IPS-NIHi11 (cell line): Measurements from ENCODE around the gene S100A13.

ENCODE experiments used
- DNase-seq: peaks from one replicate; pipeline ENCODE4 v3.0.0; 2012; ENCODE audit warnings: mixed read lengths, low spot score

Gene S100A13

GRCh38 chr1:153626477-153626903 lies 815 bp downstream of the S100A13 start:
- DNase-seq, result no peak

- DNase-seq, result no peak
Measured at GRCh38 chr1:153624965-153625611, 2.2 kb downstream of the S100A13 start.

- DNase-seq, result no peak
Measured at GRCh38 chr1:153623101-153623500, 4.2 kb downstream of the S100A13 start.

DNA sequence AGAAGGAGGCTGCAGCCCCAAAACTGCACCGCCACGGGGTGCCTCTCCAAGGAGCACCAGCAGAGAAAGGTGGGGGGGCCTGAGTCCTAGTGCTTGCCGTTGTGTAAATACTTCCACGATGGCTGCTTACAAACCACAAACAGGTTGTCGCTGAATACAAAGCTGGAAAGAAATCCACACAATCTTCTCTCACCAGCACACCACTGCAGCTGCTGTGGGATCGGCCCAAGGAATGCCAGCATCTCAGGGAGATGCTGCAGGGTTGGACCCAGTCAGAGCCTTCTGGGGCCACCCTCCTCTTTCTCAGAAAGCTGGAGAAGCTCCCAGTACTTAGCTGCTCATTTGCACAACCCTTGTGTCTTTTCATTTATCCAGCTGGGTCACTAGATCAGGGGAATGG lies 8.1 kb downstream of the S100A13 start:
- no peak for DNase-seq

GRCh38 chr1:153617663-153618062 lies 9.6 kb downstream of the S100A13 start:
- DNase-seq, result peak; percentile 80

DNA sequence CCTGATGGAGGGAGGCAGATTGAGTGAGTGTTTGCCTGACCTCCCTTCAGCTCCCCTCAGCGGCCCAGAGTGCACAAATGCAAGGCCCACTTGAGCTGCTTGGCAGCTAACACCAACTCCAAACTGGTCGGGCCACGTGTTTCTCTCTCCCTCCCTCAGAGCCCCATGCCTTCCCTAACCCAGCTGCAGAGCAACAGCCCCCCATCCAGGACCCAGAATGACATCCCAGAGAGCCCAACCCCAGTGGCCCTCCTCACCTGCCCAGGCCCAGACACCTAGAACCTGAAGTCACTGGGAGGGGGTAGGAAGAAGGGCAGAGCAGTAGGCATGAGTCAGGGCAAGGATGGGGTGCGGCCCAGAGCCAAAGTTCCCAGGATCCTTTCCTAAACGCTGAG lies 10.4 kb downstream of the S100A13 start:
- DNase-seq, result no peak

DNA sequence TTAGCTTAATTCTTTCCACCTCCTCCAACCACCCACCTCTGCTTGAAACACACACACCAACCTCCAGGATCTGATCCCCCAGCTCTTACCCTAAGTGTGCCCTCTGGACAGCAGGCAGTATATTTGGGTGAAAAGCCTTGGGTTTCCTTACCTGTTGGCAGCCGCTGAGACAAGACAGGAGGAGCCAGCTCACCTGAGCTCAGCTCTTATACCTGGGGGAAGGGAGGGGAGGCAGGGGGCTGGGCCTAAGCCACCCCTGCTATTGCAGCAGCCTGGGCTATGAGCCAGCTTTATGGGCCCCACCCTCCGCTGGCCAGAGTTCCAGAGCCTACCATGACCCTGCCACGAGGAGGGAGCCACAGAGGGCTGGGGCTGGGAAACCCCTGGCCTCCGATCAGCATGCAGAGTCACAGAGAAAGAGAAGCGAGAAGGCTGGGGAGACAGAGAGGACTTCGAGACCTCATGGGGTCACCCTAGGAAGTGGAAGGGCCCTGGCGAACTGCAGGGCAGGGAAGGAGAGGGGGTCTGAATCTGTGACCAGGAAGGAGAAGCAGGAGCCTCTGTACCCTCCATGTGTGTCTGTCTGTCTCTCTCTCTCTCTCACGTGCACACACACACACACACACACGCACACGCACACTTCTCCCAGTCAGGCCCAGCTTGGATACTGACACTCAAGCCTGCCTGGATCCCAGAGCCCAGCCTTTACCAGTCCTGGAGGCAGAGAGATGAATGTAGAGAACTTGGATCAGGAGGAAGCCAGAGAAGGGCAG lies 11.0 kb downstream of the S100A13 start, which contains the start of gene S100A14:
S100A14 (minus strand) TSS at position 182 of the 773 bp plus-strand sequence. CDS start 467 bp downstream, outside the sequence.
- peak; percentile 42 for DNase-seq

DNA sequence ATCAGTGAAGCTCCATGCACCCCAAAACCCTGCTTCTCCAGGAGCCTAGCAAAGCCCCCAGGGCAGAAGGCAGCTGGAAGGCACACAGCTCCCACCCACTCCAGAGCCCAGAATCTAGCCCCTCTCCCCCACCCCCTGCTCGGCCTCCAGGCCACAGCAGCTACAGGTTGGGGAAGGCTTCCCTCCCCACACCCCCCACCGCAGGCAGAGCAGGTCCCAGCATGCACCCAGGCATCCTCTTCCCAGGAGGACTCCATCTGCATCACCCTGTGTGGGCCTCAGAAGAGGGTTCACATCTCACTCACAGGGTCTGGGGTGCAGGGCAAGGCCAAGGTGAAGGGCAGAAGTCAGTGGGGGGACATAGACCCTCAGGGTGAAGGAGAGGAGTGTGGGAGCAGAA lies 11.9 kb downstream of the S100A13 start:
- DNase-seq, result no peak

- DNase-seq, result no peak
Measured at GRCh38 chr1:153614906-153615305, 12.4 kb downstream of the S100A13 start.

DNA sequence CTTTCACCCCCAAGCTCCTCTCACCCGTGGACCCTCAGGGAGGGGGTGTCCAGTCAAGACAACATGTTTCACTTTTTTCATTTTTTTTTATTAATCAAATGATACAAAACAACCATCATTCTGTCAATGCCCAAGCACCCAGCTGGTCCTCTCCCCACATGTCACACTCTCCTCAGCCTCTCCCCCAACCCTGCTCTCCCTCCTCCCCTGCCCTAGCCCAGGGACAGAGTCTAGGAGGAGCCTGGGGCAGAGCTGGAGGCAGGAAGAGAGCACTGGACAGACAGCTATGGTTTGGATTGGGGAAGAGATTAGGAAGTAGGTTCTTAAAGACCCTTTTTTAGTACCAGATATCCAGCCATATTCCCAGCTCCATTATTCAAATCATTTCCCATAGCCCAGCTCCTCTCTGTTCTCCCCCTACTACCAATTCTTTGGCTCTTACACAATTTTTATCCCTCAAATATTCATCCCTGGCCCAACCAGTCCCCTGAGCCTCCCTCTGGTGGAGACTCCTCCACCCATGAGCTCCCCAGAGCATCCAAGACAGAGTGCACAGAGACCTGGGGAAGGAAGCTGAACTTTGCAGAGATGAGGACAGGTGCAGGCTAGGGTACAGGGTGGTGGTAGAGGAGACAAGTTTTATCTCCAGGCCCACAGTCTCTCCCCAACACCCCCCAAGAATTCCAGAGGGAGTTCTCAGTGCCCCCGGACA lies 13.0 kb downstream of the S100A13 start:
- DNase-seq, result no peak

DNA sequence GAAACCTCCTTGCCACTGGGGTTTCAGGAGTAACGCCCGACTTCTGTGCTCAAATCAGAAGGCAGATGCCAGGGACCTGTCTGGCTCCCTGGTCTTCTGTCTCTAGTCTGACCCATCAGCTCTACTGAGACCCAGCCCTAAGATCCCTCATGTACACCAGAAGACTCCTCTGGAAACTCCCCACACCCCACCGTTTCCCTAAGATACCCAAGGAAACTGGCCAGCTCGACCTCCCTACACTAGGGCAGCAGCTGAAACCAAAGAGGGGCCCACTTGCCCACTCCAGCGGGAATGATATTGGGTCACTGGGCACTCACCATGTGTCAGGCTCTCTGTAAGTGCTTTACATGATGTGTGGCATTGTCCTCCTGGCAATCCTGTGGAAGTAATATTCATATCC lies 13.9 kb downstream of the S100A13 start:
- DNase-seq, result no peak

DNA sequence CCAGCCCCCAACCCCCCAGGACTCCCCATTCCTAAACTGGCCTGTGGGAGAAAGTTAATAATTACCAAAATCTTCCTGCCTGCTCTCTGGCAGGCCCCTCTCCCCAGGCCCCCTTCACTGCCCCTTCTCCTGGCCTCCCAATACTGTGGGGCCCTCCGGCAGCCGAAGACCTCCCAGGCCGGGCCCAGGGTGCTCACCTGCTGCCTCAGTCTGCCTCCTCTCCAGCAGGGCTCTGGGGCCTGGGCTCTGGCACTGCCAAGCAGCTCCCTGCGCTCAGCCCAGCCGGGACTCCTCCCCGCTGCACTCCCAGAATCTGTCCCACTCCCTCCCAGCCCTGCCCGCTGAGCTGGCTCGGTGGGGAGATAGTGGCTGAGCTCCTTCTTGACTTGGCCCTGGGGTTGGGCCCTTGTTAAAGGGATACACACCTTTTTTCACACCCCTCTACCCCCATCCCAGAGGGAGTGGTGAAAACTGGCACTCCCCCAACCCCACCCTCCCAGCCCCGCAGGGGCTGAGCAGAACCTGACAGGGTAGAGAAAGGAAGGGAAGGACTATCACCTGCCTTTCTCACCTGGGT lies 14.5 kb downstream of the S100A13 start, which contains the start of gene S100A16:
S100A16 (minus strand) TSS at position 383 of the 577 bp plus-strand sequence. CDS start 4,986 bp downstream, outside the sequence.
- peak; percentile 86 for DNase-seq

DNA sequence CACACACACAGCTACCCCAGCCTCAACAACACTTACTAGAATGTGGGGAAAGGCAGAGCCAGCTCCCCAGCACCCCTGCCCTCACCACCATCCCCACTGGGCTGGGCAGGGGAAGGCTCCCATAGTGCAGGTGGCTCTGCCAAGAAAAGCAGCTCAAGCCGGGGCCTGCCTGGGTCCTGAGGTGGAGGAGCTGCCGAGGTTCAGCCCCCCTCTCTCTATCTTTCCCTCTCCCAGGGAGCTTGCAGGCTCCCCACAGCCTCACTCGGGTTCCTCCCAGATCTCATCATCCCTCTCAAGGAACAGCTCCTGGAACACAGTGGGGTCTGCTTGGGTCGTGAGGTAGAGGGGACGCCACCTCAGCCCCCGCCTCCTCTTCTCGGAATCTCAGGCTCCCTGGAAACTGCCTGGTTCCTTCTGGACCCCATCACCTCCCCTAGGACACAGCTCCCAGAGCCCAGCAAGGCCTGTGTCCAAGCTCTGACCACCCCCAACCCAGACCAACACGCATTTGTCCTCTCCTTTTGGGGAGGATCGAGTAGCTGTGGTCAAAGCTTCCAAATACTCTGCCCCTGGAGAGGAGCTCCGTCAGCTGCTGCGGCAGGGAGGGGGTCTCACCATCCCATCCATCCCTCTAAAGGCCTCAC lies 15.1 kb downstream of the S100A13 start:
- no peak for DNase-seq

DNA sequence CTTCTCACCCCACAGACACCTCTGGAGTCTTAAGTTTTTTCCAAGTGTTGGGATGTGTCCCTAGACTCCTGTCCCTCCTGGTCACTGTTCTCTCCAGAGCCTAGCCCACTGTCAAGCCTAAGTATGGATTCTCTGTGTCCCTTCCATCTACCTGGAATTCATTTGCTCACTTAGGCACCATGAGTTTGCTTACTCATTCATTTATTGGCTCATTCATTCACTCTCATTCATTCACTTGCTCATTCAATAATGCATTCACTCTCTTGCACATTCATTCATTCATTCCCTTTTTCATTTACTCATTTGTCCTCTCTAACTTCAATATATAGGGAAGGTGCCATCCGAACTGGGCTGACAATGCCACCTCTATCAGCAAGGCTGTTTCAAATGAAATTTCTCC lies 15.9 kb downstream of the S100A13 start:
- no peak for DNase-seq

GRCh38 chr1:153610811-153611301 lies 16.4 kb downstream of the S100A13 start:
- DNase-seq, result no peak

DNA sequence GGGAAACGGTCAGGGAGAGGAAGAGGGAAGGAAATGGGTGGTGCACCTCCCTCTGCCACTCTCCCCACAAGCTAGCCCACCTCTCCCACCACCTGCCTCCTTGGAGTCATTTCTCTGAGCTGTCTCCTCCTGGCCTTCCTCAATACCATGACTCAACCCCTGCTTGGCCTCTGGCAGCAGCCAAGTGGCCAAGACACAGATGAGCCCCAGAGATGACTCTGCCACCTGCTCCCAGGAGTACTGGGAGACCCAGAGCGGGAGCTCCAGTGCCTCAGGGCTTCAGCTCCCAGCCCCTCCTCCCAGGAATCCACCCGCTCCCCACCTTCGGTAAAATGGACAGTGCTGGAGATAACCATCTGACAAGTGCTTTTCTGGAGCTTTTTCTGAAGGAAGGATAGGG lies 17.0 kb downstream of the S100A13 start:
- no peak for DNase-seq

DNA sequence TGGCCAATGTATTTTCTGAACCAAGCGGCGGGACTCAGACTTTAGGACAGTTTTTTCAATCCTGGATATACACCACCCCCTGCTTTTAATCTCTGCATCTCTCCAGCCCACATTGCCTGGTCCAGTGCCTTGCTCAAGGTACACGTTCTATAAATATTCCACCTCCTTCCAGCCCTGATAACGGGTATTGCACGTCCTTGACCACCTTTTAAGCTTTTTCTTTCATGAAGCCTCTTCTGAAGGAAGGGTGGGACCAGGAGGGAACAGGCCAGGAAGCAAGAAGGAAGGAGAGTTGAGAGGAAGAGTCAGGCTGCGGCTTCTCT lies 17.8 kb downstream of the S100A13 start:
- DNase-seq, result no peak

DNA sequence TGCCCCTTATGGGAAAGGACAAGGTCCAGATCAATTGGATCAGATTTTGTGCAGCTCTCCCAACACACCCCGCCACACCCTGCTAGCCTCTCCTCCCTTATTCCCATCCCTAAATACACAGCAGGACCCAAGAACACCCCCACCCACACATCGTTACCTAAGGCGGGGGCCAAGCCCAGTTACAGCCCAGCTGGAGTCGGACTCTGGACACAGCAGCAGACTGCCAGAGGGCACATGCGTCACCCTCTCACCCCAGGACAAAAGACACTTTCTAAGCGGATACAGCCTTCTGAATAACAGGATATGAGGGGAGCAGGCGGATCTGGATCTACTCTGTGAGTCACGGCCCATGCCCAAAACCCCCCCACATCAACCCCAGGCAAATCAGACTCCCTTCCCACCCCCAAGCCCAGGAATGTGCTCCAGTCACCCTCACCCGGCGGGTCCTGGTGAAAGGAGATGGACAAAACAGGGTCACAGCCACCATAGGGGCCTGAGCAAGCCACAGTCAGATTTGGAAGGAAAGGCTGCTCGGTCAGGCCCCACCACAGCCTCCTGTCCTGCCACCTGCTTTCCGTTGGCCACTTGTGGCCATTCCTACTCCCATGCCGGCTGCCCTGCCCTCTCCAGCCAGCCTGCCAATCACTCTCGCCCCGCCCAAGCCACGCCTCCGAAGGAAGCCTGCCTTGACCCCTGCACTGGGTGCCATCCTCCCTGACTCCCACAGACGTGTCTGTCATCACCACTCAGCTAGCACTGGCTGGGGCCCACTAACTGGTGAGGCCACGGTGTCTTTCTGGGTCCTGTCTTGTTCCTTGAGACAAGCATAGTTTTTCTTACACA lies 18.3 kb downstream of the S100A13 start:
- peak; percentile 91 for DNase-seq

DNA sequence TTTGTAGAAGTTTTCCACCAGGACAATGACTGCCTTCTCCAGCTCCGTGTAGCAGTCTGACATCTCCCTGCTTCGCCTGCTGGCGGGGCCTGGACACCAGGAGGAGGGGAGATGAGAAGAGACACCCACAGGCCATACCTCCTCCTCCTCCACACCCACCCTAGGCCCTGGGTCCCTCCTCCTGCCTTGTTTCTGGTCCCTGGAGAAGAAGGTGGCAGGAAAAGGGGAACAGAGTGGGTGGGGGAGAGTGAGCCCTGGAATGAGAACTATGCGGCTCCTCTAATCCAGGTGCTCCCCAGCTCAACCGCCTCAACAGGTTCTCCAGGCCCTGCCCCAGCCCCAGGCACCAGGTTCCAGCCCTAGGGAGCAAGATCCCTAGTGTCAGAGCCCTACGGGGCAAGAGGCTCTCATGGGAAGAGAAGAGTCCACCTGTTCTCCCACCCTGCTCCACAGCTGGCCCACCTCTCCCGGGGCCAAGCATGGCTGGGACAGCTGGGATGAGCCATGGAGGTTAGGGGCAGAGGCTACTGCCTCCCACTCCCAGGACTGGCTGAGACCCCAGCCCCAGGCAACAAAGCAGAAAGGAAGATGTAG lies 19.1 kb downstream of the S100A13 start:
- DNase-seq, result no peak

GRCh38 chr1:153607381-153607780 lies 19.9 kb downstream of the S100A13 start:
- no peak for DNase-seq

GRCh38 chr1:153606194-153606593 lies 21.1 kb downstream of the S100A13 start:
- DNase-seq, result no peak
